ENCODE data around the gene TMEM184A.
A peak's percentile ranks its signal among the peaks of the same experiment; 100 is the strongest.

TMEM184A gene

GRCh38 chr7:1566687-1567048 is 10.7 kb upstream of the TMEM184A start:
- no peak overlapping the region for H3K4me3 ChIP-seq (ENCODE audit: low read length)
- TF ChIP-seq CTCF (conservative IDR thresholded peaks at IDR 0.05; ENCODE audit: low read length), result no peak
- no peak for DNase-seq (ENCODE audit: low read depth)

DNA sequence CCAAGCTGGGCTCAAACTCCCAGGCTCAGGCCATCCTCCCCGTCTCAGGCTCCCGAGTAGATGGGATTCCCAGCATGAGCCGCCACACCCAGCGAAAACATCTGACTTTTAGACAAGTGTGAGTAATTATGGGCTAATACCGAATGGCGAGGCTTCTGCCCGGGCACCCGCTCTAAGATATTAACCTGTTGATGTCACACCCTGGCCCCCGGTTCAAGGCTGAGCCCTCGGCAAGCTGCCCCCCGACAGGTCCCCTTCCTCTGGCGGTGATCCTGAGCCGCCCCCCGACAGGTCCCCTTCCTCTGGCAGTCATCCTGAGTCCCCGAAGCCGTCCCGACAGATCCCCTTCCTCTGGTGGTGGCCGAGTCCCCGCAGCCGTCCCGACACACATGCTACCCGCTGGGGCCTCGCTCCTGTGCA is 8.6 kb upstream of the TMEM184A start:
- TF ChIP-seq CTCF (conservative IDR thresholded peaks at IDR 0.05; ENCODE audit: low read length), result no peak
- peak; percentile 69 for DNase-seq (ENCODE audit: low read depth)
- H3K4me3 ChIP-seq (ENCODE audit: low read length), result no peak overlapping the region

DNA sequence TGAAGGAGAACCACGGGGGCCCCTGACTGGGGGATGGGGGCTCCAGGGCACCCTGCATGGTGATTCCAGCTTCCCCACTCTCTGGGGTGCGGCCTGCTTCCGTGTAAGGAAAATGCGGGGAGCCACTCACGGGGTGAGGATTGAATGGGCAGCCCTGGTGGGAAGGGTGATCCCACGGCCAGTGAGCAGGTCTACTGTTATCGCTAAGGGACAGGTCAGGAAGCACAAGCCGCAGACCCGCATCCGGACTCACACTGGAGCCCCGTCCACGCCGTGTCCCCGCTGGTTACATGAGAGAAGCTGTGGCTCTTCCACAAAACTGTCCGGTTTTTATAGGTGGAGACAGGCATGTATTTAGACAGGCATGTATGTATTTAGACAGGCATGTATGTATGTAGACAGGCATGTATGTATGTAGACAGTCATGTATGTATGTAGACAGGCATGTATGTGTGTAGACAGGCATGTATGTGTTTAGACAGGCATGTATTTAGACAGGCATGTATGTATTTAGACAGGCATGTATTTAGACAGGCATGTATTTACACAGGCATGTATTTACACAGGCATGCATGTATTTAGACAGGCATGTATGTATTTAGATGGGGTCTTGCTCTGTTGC is 8.1 kb upstream of the TMEM184A start:
- TF ChIP-seq CTCF (conservative IDR thresholded peaks at IDR 0.05; ENCODE audit: low read length), result no peak
- no peak overlapping the region for H3K4me3 ChIP-seq (ENCODE audit: low read length)
- DNase-seq (ENCODE audit: low read depth), result no peak

- TF ChIP-seq CTCF (conservative IDR thresholded peaks at IDR 0.05; ENCODE audit: low read length), result no peak
- H3K4me3 ChIP-seq (ENCODE audit: low read length), result no peak overlapping the region
- DNase-seq (ENCODE audit: low read depth), result peak; percentile 68
These were observed 6.6 kb upstream of the TMEM184A start for GRCh38 chr7:1562597-1563051.

DNA sequence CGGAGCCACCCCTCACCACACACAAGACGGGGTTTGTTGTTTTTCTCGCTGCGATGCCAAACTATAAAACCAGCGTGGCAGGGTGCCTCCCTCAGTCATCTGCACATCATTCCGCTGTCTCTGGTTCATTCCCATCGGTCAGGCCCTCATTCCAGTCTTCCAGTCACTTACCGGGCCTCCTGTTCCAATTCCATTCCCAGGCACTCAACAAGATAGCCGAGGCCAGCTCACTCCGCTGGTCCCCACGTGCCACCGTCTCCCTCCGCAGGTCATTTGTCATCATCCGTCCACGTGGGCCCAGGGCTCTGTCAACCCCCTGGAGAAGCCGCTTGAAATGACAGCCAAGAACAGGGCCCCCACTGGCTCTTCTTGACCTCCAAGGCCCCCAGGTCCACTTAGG is 6.1 kb upstream of the TMEM184A start:
- TF ChIP-seq CTCF (conservative IDR thresholded peaks at IDR 0.05; ENCODE audit: low read length), result no peak
- DNase-seq (ENCODE audit: low read depth), result peak; percentile 38
- H3K4me3 ChIP-seq (ENCODE audit: low read length), result no peak overlapping the region

DNA sequence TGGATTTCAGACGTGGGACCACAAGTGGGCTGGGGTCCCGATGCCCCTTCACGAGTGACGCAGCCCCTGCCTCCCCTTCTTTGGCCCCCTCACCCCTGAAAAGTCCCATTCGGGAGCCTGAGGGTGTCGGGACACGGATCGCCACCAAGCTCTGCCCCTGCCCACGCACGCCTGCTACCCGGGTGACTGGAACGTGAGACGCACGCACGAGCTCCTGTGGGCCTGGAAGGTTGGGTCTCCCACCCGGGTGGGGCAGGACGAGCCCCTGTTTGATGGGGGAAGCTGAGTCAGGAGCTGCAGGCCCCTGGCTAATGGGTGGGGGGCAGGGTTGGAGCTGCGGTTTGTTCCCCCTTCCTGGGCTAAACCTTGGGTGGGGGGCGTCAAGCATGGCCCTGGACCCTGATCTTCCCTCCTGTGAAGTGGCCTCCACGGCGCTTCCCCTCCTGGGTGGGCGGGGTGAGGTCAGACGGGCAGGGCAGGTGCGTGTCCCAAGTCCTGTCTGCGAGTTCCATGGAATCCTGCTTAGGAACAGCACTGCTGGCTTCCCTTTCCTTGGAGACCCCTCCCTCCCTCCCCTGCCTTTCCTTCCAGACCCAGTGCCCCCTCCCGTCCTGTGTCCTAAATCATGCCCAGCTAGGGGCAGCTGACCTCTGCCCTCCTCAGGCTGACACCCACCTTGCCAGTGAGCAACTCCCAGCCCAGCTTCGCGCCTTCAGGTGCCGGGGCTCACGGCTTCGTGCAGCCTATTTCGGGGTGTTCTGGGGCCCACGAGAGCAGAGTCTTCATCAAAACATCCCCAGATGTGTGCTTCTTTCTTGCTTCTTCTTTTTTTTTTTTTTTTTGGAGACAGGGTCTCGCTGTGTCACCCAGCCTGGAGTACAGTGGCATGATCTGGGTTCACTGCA is 5.3 kb upstream of the TMEM184A start:
- H3K4me3 ChIP-seq (ENCODE audit: low read length), result no peak overlapping the region
- no peak for TF ChIP-seq CTCF (conservative IDR thresholded peaks at IDR 0.05; ENCODE audit: low read length)
- no peak for DNase-seq (ENCODE audit: low read depth)

DNA sequence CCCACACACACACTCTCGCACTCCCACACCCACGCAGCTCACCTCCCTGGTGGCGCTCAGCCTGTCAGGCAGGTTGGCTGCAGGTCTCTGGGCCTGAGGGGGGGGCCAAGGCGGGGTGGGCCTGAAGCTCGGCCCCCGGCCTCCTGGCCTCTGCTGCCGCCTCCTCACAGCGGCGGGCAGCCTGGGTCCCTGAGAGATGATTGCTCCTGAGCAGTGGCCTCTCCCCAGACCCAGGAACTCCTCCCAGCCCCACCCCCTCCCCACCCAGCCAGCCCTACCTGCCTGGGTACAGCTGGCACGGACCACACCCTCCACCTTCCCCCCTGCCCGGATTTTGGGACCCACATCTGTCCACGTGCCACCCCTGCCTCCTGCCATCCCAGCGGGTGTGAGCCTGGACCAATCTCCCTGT is 4.6 kb upstream of the TMEM184A start:
- no peak for TF ChIP-seq CTCF (conservative IDR thresholded peaks at IDR 0.05; ENCODE audit: low read length)
- H3K4me3 ChIP-seq (ENCODE audit: low read length), result no peak overlapping the region
- no peak for DNase-seq (ENCODE audit: low read depth)

Data from AG10803 (cell line).